GM18861 (cell line): ENCODE data around the gene REXO4.
"Not testable (repeated sequence)": the region's sequence is repeated elsewhere in the genome, so short reads cannot be mapped to it uniquely, and the experiment has no call there.

Experiments
- ATAC-seq: cut with Tn5 transposase; IDR thresholded peaks from one replicate; pipeline ENCODE4 v1.9.1; 2021; ENCODE audit not compliant: unreplicated experiment

The REXO4 gene

GRCh38 chr9:133389562-133389961 lies 28.2 kb downstream of the REXO4 start:
- ATAC-seq: no peak

- ATAC-seq: no peak
Measured at GRCh38 chr9:133389025-133389557, 28.7 kb downstream of the REXO4 start.

DNA sequence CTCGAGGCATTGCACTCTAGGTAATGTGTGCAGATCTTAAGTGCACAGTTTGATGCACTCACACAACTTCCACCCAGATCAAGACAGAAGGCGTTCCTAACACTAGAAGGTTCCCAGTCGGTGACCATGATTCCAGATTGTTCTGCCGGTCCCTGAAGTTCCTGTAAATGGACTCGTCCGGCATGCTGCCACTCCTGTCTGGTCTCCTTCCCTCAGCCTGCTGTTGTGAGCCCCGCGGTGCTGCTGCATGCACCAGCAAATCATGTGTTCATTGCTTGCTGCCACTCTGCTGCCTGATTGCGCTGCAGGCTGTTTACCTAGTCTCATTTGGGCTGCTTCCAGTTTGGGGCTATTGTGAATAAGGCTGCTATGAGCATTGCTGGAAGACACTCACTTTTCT lies 30.1 kb downstream of the REXO4 start:
- ATAC-seq: no peak

DNA sequence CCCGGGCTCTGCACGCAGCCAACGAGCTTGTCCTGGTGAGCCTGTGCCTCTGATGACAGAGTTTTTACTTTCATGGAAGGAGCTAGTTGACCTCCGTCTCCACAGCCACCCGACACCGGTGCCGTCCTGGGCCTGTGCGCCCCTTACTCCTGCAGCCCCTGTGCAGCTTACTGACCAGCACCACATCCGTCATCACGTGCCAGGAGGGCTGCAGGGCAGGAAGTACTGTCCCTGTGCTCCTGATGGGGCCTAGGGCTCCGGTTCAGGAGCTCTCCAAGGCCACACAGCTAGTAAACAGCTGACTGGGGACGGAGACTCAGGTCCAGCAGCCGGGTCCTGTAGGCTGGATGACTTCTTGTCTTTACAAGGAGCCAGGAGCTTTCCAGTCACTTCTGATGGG lies 31.5 kb downstream of the REXO4 start:
- ATAC-seq: no peak

DNA sequence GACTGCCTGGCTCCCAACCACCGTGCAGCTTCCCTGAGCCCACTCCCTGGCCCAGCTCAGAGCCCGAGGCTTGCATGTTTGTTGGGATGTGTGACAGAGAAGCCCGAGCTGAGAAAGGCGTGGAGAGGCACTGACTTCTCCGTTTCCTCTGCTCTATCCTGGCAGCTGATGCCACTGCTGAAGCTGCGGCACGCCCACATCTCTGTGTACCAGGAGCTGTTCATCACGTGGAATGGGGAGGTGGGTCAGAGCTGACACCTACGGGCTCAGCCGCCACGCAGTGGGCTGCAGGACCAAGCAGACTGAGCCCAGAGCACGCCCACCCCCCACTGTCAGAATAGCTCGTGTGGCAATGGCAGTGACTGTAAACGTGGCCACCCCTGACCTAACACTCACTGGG lies 32.4 kb downstream of the REXO4 start:
- no peak for ATAC-seq

DNA sequence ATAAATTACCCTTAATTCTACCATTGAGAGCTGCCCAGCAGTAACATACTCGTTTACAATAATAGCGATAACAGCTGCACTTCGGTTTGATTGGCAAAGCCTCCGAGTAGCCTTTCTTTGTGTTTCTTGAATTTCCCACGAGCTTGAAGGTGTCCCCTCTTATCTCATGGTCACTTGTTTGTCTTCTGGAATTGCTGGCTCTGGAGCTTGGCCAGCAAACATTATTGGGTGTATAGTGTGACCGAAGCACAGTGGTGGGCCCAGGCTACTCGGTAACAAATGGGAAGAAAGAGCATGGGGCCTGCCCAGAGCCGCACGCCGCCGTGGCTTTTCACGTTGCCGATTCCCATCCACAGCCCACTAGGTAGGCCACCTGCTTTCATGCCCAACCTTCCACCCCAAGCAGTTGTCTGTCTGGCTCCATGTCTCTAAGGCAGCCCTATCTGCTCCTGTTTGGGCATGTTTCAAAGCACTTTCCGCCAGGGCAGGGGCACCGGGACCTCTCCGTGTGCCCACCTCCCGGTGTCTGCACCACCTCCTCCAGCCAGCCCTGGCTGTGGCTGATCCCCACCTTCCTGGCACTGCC lies 33.0 kb downstream of the REXO4 start:
- ATAC-seq: no peak

DNA sequence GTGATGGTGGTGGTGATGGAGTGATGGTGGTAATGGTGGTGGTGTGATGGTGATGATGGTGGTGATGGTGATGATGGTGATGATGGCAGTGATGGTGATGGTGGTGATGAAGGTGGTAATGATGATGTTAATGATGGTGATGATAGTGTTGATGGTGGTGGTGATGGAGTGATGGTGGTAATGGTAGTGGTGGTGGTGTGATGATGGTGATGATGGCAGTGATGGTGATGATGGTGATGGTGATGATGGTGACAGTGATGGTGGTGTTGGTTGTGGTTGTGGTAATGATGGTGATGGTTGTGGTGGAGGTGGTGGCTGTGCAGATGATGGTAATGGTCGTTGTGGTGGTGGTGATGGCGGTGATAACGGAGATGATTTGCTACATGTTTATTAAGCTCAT lies 34.4 kb downstream of the REXO4 start:
- ATAC-seq: no peak

DNA sequence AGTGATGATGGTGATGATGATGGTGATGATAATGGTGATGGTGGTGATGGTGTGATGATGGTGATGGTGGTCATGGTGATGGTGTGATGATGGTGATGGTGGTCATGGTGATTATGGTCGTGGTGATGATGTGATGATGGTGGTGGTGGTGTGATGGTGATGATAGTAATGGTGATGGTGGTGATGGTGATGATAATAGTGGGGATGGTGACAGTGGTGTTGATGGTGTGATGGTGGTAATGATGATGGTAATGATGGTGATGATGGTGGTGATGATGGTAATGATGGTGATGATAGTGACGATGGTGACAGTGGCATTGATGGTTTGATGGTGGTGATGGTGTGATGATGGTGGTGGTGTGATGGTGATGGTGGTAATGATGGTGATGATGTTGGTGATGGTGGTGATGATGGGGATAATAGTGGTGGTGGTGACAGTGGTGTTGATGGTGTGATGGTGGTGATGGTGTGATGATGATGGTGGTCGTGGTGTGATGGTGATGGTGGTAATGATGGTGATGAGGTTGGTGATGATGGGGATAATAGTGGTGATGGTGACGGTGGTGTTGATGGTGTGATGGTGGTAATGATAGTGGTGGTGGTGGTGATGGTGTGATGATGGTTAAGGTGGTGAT lies 35.2 kb downstream of the REXO4 start:
- no peak for ATAC-seq

- no peak for ATAC-seq
Measured at GRCh38 chr9:133380734-133381133, 37.1 kb downstream of the REXO4 start.

DNA sequence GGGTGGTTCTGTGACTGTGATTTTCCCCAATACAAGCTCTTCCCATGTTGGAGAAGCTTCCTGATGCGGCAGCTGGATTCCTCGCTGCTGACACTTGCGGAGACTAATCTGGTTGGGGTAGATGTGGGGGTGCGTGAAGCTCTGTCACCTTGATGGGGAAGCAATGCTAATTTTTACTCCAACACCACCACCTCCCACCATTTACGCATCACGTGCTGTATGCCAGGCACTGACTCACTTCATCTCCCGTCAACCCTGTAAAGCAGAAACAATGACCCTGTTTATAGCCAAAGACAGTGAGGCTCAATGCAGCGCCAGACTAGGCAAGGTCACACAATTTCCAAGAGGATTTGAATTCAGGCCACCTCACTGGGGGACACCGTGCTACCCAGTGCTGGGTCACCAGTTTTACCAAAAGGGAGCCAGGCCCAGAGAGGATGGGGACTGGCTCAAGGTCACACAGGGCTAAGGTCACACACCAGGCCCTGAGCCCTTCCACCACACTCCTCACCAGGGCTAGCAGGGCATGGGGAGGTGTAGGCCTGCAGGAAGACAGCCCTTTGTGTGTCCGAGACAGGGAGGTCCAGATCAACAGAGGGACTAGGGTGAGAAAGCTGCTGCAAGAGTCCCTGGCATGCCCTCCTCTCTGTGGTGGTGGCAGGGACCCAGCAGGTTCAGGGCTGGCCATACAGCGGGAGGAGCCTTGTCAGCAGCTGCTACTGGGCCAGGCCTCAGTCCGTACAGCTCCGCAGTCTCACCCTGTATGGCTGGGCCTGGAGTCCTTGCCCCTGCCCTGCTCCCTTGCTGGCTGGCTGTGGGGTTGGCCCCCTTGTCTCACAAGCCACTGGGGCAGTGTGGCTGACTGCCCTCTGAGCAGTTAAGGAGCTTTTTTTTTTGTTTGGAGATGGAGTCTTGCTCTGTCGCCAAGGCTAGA lies 38.4 kb downstream of the REXO4 start:
- no peak for ATAC-seq

DNA sequence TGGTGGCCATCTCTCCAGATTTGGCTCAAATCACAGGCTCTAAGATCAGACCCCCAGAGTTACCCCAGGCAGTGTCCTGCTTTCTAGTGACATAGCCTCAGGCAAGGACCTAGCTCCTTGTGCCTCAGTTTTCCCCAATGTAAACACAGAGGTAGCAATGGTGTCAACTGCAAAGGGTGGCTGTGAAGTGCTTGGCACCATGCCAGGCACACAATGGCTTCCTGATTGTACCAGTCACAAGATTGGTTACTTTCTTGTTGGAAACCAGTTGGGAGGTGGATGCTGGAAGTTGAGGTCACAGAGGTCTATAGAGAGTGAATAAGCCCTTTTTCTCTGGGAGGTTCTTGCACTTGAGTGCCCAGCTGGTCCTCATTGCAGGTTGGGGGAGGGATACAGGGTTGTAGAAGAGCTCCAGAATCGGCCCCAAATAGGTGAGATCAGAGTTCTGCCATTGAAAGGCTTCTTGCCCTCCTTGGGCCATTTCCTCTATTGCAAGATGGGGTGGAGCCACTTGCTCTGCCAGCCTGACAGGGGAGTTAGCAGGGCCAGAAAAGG lies 39.3 kb downstream of the REXO4 start:
- no peak for ATAC-seq

DNA sequence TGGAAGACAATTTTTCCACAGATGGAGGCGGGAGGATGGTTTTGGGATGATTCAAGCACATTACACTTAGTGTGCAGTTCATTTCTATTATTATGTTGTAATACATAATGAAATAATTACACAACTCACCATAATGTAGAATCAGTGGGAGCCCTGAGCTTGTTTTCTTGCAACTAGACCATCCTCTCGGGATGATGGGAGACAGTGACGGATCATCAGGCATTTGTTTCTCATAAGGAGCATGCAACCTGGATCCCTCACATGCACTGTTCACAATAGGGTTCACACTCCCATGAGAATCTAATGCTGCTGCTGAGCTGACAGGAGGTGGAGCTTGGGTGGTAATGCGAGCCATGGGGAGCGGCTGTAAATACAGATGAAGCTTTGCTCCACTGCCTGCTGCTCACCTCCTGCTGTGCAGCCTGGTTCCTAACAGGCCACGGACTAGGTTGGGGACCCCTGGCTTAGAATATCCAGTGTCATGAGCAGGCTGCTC lies 40.0 kb downstream of the REXO4 start:
- ATAC-seq: no peak

DNA sequence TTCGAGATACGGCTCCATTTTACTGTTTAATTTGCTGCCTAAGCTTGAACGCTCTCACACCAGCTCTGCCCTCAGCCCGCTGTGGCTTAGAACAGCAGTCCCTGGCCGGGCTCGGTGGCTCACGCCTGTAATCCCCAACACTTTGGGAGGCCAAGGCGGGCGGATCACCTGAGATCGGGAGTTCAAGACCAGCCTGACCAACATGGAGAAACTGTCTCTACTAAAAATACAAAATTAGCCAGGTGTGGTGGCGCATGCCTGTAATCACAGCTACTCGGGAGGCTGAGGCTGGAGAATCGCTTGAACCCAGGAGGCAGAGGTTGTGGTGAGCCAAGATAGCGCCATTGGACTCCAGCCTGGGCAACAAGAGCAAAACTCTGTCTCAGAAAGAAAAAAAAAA lies 40.5 kb downstream of the REXO4 start:
- ATAC-seq: not testable (repeated sequence)

GRCh38 chr9:133375724-133376654 lies 41.8 kb downstream of the REXO4 start, which contains the start of the genes STKLD1 and SURF4:
STKLD1 (plus strand) TSS chr9:133376366; CDS start chr9:133376474, 108 bp downstream.
SURF4 (minus strand) TSS chr9:133376060; CDS start chr9:133375969, 91 bp downstream.
- peak; percentile 85 for ATAC-seq

DNA sequence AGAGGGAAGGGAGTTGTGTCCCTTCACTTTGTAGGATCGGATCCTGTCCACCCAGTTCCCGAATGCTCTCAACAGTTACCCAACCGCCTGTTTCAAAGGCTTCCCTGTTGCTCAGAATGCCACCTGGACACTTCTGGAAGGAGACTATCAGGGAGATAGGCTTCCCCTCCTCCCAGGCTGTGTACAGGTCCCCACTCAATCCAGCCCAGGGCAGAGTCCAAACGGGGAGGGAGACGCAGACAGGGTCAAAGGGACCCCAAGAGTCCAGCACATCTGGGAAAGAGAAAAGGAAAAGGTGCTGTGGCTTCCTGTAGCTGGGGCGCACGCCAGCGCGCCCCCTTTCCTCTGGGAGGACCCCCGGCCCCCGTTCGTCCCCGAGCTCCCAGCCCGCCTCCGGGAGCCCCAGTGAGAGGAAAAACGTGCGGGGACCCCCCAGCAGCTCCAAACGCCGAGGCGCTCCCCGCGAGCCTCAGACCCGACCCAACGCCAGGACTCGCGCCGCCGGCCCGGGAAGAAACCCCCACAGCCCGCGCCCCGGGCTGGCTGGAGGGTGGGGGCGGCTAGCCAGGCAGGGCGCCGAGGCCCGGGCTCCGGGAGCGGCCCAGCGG lies 42.6 kb downstream of the REXO4 start:
- ATAC-seq: no peak

DNA sequence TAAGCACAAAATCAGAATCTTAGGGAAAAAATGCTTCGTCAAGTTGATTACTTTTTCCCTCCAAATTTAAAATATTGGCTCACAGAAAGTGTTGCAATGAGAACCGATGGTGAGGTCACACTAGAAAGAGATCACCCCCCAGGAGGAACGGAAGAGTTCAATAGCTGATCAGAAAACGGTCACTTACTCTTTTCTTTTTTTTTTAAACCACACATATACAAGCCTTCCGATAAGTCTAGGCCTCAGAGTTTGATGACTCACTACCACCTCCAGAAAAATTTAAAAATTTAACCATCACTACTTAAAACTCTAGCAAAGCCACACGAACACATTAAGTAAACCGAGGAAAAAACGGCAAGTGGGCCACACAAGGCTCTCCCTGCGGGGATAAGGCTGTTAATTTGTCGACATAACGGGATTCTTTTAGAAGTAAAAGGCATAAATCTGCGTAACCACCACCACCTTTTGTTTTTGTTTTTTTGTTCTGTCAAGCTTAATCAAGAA lies 43.1 kb downstream of the REXO4 start:
- ATAC-seq: no peak

DNA sequence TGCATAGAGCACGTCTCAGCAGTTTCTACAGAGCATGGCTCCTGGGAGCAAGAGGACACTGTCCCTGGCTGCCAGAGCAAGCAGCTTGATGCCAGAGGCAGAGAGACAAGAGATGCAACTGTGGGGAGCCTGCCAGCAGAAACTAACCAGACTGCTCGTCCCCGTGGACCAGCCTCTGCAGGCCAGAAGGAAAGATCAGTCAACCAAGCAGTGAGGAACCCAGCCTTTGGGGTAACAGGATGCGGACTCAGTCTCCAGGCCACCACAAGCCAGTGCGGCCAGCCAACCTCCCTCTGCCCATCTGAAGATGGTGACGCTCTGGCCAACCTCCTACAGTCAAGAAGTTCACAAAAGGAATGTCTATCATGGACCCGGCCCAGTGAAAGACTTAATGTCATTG lies 45.7 kb downstream of the REXO4 start:
- no peak for ATAC-seq

DNA sequence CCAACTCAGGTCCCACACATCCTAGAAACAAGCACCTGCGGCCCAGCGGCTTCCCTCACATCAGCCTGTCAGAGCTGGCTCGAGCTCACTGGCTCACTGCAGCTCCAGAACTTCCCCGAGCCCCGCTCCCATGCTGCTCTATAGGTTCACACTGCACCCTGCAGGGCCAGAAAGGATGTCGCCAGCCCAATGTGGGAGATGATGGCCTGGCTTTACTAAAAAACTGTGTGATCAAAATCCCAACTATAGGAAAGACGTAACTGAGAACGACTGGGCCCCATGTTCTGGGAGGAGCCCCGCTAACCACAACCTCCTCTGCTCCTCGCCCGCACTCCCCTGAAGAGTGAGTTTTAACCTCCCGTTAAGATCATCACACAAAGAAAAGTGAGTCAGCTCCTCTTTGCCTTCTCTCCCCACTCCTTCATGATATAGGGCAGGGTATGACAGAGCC lies 46.5 kb downstream of the REXO4 start:
- ATAC-seq: no peak

GRCh38 chr9:133370685-133371084 lies 47.1 kb downstream of the REXO4 start:
- ATAC-seq: no peak
